Nephron (organoid): Measurements from ENCODE around the gene SFTPA2.
A peak's percentile ranks its signal among the peaks of the same experiment; 100 is the strongest.
"Not testable (repeated sequence)": the region's sequence is repeated elsewhere in the genome, so short reads cannot be mapped to it uniquely, and the experiment has no call there.

Source experiments
- H3K27ac Mint-ChIP-seq, 3 experiments: 2 replicates each; pipeline ENCODE4 v1.8.0; 2020; ENCODE audit warnings: mixed read lengths in 3 of 3, mild to moderate bottlenecking in 2 of 3, moderate library complexity in 1 of 3
- H3K27me3 Mint-ChIP-seq: 2 replicates; pipeline ENCODE4 v1.8.0; 2021; ENCODE audit warnings: low read depth, mild to moderate bottlenecking, moderate library complexity, mixed read lengths
- H3K36me3 Mint-ChIP-seq: 2 replicates; pipeline ENCODE4 v1.8.0; 2020; ENCODE audit warnings: low read depth, mixed read lengths
- H3K4me1 Mint-ChIP-seq: 2 replicates; pipeline ENCODE4 v1.8.0; 2020; ENCODE audit warnings: mixed read lengths
- H3K4me3 Mint-ChIP-seq, 3 experiments: 2 replicates each; pipeline ENCODE4 v1.8.0; 2020; ENCODE audit warnings: mild to moderate bottlenecking in 3 of 3, mixed read lengths in 3 of 3, moderate library complexity in 2 of 3
- H3K9me3 Mint-ChIP-seq: 2 replicates; pipeline ENCODE4 v1.8.0; 2020; ENCODE audit warnings: mixed read lengths
- TF ChIP-seq, protein P1 (sequence below), 3 experiments: fragments of 200-600 bp; sonication (generic); IDR thresholded peaks; one replicate each; pipeline ENCODE4 v1.5.0; 2021; ENCODE audit warnings: antibody characterized with exemption in 3 of 3; ENCODE audit not compliant: unreplicated experiment in 3 of 3

SFTPA2 gene

DNA sequence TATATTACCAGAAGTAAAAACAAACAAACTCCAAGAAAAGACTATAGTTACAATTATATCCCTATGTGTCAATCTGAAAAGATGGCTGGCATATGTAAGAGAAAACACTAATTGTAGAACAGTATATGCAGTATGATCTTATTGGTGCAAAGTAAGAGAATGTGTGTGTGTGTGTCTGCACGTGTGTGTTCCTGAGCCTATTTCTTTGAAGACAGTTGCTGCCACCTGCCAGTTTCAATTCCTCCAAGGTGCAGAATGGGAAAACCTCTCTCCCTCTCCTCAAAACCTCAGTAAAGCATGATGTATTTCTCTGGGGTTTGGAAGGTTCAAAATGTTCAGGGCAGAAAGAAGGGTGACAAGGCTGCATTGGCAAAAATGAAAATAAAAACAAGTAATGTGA, 41.7 kb upstream of the SFTPA2 start:
- TF ChIP-seq, protein P1, sequence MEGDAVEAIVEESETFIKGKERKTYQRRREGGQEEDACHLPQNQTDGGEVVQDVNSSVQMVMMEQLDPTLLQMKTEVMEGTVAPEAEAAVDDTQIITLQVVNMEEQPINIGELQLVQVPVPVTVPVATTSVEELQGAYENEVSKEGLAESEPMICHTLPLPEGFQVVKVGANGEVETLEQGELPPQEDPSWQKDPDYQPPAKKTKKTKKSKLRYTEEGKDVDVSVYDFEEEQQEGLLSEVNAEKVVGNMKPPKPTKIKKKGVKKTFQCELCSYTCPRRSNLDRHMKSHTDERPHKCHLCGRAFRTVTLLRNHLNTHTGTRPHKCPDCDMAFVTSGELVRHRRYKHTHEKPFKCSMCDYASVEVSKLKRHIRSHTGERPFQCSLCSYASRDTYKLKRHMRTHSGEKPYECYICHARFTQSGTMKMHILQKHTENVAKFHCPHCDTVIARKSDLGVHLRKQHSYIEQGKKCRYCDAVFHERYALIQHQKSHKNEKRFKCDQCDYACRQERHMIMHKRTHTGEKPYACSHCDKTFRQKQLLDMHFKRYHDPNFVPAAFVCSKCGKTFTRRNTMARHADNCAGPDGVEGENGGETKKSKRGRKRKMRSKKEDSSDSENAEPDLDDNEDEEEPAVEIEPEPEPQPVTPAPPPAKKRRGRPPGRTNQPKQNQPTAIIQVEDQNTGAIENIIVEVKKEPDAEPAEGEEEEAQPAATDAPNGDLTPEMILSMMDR (IDR thresholded peaks at IDR 0.05; ENCODE audit: unreplicated experiment in 3 of 3): no peak
- H3K9me3 Mint-ChIP-seq: peaks cover 33% of the 10 kb centered on the region
- peaks cover 20% of the 10 kb centered on the region for H3K27me3 Mint-ChIP-seq
- no peaks in the 10 kb centered on the region for H3K36me3 Mint-ChIP-seq
- H3K4me3 Mint-ChIP-seq: no peak overlapping the region
- H3K4me1 Mint-ChIP-seq: no peaks in the 10 kb centered on the region
- no peak overlapping the region for H3K27ac Mint-ChIP-seq

DNA sequence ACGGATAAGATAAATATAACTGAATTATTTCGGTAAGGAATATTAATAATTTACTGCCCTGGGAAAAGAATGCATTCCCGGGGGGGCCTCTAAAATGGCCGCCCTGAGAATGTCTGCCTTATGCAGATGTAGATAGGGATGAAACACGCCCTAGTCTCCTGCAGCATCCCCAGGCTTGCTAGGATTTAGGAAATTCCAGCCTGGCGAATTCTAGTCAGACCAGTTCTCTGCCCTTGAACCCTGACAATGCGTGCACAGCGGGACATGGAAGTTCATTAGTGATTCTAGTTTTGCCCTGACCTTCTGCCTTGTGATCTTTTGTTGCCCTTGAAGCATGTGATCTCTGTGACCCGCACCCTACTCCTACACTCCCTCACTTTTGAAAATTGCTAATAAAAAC, 39.4 kb upstream of the SFTPA2 start:
- H3K4me3 Mint-ChIP-seq, H3K27ac Mint-ChIP-seq, H3K4me1 Mint-ChIP-seq, H3K36me3 Mint-ChIP-seq: not testable (repeated sequence)
- H3K27me3 Mint-ChIP-seq: peaks cover 15% of the 10 kb centered on the region
- H3K9me3 Mint-ChIP-seq: peaks cover 38% of the 10 kb centered on the region

DNA sequence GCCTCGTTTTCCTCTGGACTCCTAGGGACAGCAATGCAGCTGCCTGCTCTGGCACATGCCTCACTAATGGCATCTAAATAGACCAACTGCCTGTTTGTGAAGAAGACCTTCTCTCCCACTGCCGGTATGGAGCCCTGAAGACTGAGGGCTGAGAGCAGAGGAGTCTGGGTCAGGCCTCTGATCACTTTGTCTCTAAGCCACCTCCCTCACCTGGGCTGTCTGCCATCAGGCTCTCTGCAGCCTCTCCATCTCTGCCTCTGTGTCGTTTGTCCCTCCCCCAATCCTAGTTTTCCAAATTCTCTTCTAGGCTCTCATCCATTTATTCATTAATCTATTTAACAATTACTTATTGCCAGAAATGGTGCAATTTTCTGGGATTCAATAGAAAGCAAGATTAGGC, 35.3 kb upstream of the SFTPA2 start:
- Mint-ChIP-seq H3K27me3 (peaks cover 14% of the 10 kb centered on the region), H3K36me3 (no peaks in the 10 kb centered on the region), H3K4me1 (peaks cover 10% of the 10 kb centered on the region), H3K27ac (peak overlapping the region in 1 of 3 experiments; percentile 23), H3K9me3 (peaks cover 31% of the 10 kb centered on the region), H3K4me3 (no peak overlapping the region)
- TF ChIP-seq, protein P1 (IDR thresholded peaks at IDR 0.05; ENCODE audit: unreplicated experiment in 3 of 3): no peak

DNA sequence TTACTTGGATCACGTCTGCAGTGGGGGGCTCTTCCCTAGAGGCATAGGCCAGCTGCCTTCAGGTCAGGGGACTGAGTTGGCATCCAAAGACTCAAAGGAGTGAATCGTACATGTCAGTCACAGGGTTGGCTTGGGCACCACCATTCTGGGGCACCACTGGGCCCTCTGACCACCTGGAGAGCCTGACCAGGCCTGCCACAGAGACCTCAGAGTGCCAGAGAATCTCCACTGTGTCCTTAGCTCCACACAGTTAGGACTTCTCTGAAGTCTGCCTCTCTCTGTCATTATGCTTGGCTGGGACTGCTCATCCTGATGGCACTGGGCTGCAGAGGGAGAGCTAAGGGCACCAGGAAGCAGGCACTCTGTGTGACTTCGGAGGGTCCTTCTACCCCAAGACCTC, 34.4 kb upstream of the SFTPA2 start:
- H3K27ac Mint-ChIP-seq, H3K36me3 Mint-ChIP-seq, H3K4me3 Mint-ChIP-seq: not testable (repeated sequence)
- H3K27me3 Mint-ChIP-seq: peaks cover 12% of the 10 kb centered on the region
- H3K4me1 Mint-ChIP-seq: peaks cover 10% of the 10 kb centered on the region
- peaks cover 27% of the 10 kb centered on the region for H3K9me3 Mint-ChIP-seq

DNA sequence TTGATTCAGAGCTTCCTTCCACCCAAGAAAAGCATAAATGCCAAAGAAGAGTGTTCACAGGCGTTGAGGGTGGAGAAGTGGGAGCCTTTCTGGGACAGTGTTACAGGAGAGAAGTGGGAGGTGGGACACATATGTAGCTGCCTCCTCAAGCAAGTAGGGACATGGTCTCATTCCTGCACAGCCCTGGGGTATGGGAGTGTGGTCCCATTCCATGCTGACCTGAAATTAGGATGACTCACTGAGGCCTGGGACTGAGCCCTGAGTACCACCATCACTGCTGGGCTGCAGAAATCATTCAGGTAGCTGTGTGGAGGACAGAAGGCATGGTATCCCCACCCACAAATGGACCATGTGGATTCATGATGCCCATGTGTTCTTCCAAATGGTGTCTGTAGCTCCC, 33.2 kb upstream of the SFTPA2 start:
- Mint-ChIP-seq H3K27ac (no peak overlapping the region), H3K9me3 (peaks cover 18% of the 10 kb centered on the region), H3K36me3 (no peaks in the 10 kb centered on the region), H3K4me1 (peaks cover 10% of the 10 kb centered on the region), H3K27me3 (peaks cover 12% of the 10 kb centered on the region), H3K4me3 (no peak overlapping the region)
- TF ChIP-seq, protein P1 (IDR thresholded peaks at IDR 0.05; ENCODE audit: unreplicated experiment in 3 of 3): no peak

DNA sequence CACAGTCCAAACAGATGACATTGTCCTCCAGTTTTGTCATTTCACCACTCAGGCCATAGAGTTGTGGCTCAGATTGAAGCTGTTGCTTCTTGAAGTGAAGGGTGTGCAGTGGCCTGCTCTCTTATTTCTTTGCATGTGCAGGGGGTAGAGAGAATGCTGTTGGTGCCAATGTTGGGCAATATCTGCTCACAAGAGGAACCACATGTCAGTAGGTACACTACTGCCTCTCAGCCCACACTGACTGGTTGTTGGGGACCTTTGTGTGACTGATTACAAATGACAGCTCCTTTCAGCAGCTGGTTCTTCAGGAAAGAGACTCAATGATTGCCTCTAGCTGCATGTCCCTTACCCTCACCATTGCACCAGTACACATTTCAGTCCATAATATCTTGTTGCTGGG, 28.6 kb upstream of the SFTPA2 start:
- H3K9me3 Mint-ChIP-seq: no peaks in the 10 kb centered on the region
- H3K4me1 Mint-ChIP-seq: peaks cover 1% of the 10 kb centered on the region
- no peak overlapping the region for H3K27ac Mint-ChIP-seq
- H3K4me3 Mint-ChIP-seq: no peak overlapping the region
- TF ChIP-seq, protein P1 (IDR thresholded peaks at IDR 0.05; ENCODE audit: unreplicated experiment in 3 of 3): no peak
- H3K36me3 Mint-ChIP-seq: no peaks in the 10 kb centered on the region
- peaks cover 11% of the 10 kb centered on the region for H3K27me3 Mint-ChIP-seq

DNA sequence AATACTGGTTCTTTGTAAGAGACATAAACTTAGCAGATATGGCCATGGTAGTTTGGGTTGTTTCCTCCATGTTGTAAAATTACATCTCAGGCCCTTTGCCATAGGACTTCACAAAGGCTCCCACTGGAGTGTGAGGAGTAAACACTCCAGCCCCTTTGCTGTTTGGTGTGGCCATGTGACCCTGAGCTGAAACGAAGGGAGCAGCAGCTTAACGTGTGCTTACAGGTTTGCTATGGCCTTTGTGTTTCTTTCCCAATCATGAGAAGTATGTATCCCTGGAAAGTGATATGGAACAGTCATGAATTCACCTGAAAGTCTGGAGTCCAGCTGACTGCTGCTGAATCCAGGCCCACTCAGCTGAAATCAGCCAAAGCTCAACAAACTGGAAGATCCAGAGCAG, 26.7 kb upstream of the SFTPA2 start:
- no peaks in the 10 kb centered on the region for H3K9me3 Mint-ChIP-seq
- no peaks in the 10 kb centered on the region for H3K4me1 Mint-ChIP-seq
- no peaks in the 10 kb centered on the region for H3K36me3 Mint-ChIP-seq
- H3K4me3 Mint-ChIP-seq: no peak overlapping the region
- H3K27ac Mint-ChIP-seq: no peak overlapping the region
- TF ChIP-seq, protein P1 (IDR thresholded peaks at IDR 0.05; ENCODE audit: unreplicated experiment in 3 of 3): no peak
- H3K27me3 Mint-ChIP-seq: peaks cover 11% of the 10 kb centered on the region
